Measurements from ENCODE around the gene PDZK1IP1.

The PDZK1IP1 gene

DNA sequence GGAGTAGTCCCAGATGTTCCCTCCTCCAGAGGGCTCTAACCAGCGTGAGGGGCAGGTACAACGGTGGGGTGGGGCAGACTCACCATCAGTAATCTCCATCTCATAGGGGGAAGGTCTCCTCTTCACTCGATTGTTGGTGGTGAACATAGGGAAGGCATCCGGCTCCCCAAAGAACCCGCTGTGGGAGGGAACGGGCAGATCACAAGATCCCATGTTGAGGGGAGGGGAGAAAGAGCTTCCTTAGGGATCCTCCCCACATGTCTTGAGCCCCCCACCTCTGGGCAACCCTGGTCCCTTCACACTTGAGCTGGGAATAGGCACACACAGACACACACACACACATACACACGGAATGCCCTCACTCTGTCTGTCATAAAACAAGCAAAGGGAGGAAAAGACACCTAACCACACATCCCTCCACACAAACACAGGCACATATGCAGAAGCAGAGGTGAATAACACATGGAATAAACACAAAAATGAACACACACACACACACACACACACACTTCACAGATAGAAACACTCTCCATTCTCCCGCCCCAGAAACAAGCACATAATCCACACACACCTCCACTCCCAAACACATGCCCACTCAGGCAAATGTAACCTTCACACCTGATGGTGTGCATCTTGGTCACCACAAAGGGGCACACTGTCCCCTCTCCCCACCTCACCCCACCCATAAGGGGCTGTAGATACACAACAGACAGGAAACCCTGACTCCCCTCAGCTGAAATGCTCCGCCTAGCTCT lies 34.3 kb upstream of the PDZK1IP1 start:
- Histone ChIP-seq H3K27me3 (ENCODE audit: control insufficient read depth in 1 of 2, insufficient read depth in 2 of 2, low read length in 2 of 2) (peaks cover 64 to 74% of the 10 kb centered on the region in 2 donors), H3K4me3 (ENCODE audit: low read depth in 1 of 2, low read length in 2 of 2) (no peak overlapping the region)

DNA sequence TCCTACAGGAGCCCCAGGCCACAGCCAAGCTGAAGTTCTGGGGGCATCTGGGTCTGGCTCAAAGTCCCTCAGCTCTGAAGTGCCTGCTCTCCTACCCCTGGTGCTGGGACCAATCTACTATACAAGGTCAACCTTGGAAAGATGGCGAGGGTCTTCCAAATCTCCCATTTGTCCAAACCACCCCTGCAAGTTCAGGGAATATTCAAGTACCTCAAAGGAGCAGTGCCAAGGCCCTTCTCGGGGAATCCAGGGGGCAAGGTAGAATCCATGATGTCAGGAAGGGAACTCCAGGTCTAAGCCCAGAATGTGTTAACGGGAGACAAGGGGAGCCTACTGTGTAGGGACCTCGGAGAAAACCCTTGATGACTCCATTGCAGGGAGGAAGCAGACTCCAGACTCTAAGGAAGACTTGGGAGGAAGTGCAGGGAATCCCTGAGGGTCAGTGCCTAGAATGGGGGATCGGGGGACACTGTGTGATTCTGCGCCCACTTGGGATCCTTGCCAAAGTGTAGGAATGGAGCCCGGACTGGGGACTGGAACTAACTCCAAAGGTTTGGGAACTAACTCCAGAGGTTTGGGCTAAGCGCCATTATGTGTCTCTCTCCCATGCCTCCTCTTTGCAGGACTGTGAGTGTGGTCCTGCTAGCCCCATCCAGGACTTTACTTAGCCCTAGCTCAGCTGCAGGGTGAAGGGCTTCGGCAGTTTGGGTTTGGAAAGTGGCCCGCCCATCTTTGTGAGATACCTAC lies 33.5 kb upstream of the PDZK1IP1 start:
- Histone ChIP-seq H3K9ac (ENCODE audit: low read depth in 1 of 2, low read length in 2 of 2) (no peak overlapping the region), H3K27me3 (ENCODE audit: control insufficient read depth in 1 of 2, insufficient read depth in 2 of 2, low read length in 2 of 2) (peaks cover 57 to 66% of the 10 kb centered on the region in 2 donors), H3K4me3 (ENCODE audit: low read depth in 1 of 2, low read length in 2 of 2) (no peak overlapping the region), H3K9me3 (ENCODE audit: control insufficient read depth in 1 of 2, low read length in 2 of 2) (no peaks in the 10 kb centered on the region), H3K27ac (ENCODE audit: low read depth, low read length) (no peak overlapping the region), H3K36me3 (ENCODE audit: control insufficient read depth in 1 of 2, insufficient read depth in 2 of 2, low read length in 2 of 2) (no peaks in the 10 kb centered on the region), H3K4me1 (ENCODE audit: control insufficient read depth in 1 of 2, insufficient read depth in 2 of 2, low read length in 2 of 2) (peaks cover 5 to 11% of the 10 kb centered on the region in 2 donors)

More for the DNA sequence above, 34.3 kb upstream of the PDZK1IP1 start:
- Histone ChIP-seq H3K36me3 (ENCODE audit: control insufficient read depth in 1 of 2, insufficient read depth in 2 of 2, low read length in 2 of 2) (no peaks in the 10 kb centered on the region), H3K9me3 (ENCODE audit: control insufficient read depth in 1 of 2, low read length in 2 of 2) (no peaks in the 10 kb centered on the region), H3K9ac (ENCODE audit: low read depth in 1 of 2, low read length in 2 of 2) (no peak overlapping the region), H3K27ac (ENCODE audit: low read depth, low read length) (no peak overlapping the region), H3K4me1 (ENCODE audit: control insufficient read depth in 1 of 2, insufficient read depth in 2 of 2, low read length in 2 of 2) (peaks cover 5 to 11% of the 10 kb centered on the region in 2 donors)

DNA sequence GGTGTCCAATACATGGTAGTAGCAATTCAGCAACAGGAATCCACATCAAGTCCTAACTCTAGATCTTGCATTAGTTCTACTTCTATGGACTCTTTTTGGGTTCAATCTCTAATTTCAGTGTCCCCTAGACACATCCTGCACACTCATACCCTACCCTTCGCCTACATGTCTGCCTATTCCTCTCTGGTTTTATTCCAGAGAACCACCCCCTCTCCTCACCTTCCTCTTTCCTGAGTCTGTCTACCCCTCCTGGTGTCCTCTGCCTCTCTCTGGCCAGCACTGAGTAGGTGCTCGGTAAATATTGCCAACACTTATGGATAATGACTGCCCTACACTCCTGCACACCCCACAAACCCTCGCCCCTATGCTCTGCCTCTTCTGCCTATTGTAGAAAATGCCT lies 32.6 kb upstream of the PDZK1IP1 start:
- Histone ChIP-seq H3K36me3 (ENCODE audit: control insufficient read depth in 1 of 2, insufficient read depth in 2 of 2, low read length in 2 of 2) (no peaks in the 10 kb centered on the region), H3K27ac (ENCODE audit: low read depth, low read length) (no peak overlapping the region), H3K4me1 (ENCODE audit: control insufficient read depth in 1 of 2, insufficient read depth in 2 of 2, low read length in 2 of 2) (peaks cover 5 to 11% of the 10 kb centered on the region in 2 donors), H3K9ac (ENCODE audit: low read depth in 1 of 2, low read length in 2 of 2) (no peak overlapping the region), H3K4me3 (ENCODE audit: low read depth in 1 of 2, low read length in 2 of 2) (no peak overlapping the region), H3K9me3 (ENCODE audit: control insufficient read depth in 1 of 2, low read length in 2 of 2) (no peaks in the 10 kb centered on the region), H3K27me3 (ENCODE audit: control insufficient read depth in 1 of 2, insufficient read depth in 2 of 2, low read length in 2 of 2) (peaks cover 49 to 57% of the 10 kb centered on the region in 2 donors)

DNA sequence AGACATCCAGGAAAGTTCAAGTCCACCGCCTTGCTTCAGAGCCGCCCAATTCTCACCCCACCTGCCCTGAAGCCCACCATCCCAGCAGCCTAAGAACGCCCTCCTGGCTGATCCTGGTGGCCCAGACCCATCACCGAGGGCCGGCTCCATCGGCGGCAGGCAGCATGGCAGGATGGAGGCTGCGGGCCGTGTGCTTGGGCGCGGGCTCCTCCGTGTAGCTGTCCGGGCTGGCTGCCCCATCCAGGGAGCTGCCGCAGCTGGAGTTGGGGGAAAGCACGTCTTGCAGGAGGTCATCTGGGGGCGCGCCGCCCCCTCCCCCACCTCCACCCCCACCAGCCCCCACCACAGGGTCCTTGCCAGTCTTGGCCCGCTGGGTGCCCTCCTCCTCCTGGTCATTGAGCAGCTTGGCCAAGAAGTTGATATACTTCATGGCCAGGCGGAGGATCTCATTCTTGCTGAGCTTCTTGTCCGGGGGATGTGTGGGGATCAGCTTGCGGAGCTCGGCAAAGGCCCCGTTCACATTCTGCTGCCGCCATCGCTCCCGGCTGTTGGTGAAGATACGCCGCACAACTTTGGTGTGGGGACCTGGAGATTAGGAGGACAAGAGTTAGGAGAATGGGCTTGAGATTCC lies 29.9 kb upstream of the PDZK1IP1 start:
- no peaks in the 10 kb centered on the region for H3K9me3 ChIP-seq (ENCODE audit: control insufficient read depth in 1 of 2, low read length in 2 of 2)
- H3K4me3 ChIP-seq (ENCODE audit: low read depth in 1 of 2, low read length in 2 of 2): no peak overlapping the region
- peaks cover 26 to 34% of the 10 kb centered on the region in 2 donors for H3K27me3 ChIP-seq (ENCODE audit: control insufficient read depth in 1 of 2, insufficient read depth in 2 of 2, low read length in 2 of 2)
- no peak overlapping the region for H3K27ac ChIP-seq (ENCODE audit: low read depth, low read length)
- H3K4me1 ChIP-seq (ENCODE audit: control insufficient read depth in 1 of 2, insufficient read depth in 2 of 2, low read length in 2 of 2): peaks cover 0 to under 1% of the 10 kb centered on the region in 2 donors
- no peaks in the 10 kb centered on the region for H3K36me3 ChIP-seq (ENCODE audit: control insufficient read depth in 1 of 2, insufficient read depth in 2 of 2, low read length in 2 of 2)
- no peak overlapping the region for H3K9ac ChIP-seq (ENCODE audit: low read depth in 1 of 2, low read length in 2 of 2)

DNA sequence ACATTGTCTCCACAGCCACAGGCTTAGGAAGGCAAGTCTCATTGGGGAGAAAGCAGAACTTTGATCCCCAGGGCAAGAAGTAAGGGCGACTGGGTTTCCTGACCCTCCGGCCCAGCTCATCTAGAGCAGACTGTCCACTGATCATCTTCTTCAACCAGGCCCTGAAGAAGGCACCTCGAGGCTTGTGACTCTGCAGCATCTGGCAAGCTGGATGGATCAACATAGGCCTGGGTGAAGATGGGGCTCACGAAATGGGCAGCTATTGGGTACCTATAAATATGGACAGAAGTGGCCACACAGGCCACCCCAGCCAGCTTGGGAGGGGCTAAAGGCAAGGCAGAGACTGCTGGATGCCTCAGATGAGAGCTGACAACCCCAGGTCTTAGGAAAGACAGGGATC lies 29.2 kb upstream of the PDZK1IP1 start:
- no peaks in the 10 kb centered on the region for H3K4me1 ChIP-seq (ENCODE audit: control insufficient read depth in 1 of 2, insufficient read depth in 2 of 2, low read length in 2 of 2)
- H3K27ac ChIP-seq (ENCODE audit: low read depth, low read length): no peak overlapping the region
- H3K9me3 ChIP-seq (ENCODE audit: control insufficient read depth in 1 of 2, low read length in 2 of 2): no peaks in the 10 kb centered on the region
- no peak overlapping the region for H3K9ac ChIP-seq (ENCODE audit: low read depth in 1 of 2, low read length in 2 of 2)
- no peak overlapping the region for H3K4me3 ChIP-seq (ENCODE audit: low read depth in 1 of 2, low read length in 2 of 2)
- H3K27me3 ChIP-seq (ENCODE audit: control insufficient read depth in 1 of 2, insufficient read depth in 2 of 2, low read length in 2 of 2): peaks cover 19 to 27% of the 10 kb centered on the region in 2 donors
- H3K36me3 ChIP-seq (ENCODE audit: control insufficient read depth in 1 of 2, insufficient read depth in 2 of 2, low read length in 2 of 2): no peaks in the 10 kb centered on the region

DNA sequence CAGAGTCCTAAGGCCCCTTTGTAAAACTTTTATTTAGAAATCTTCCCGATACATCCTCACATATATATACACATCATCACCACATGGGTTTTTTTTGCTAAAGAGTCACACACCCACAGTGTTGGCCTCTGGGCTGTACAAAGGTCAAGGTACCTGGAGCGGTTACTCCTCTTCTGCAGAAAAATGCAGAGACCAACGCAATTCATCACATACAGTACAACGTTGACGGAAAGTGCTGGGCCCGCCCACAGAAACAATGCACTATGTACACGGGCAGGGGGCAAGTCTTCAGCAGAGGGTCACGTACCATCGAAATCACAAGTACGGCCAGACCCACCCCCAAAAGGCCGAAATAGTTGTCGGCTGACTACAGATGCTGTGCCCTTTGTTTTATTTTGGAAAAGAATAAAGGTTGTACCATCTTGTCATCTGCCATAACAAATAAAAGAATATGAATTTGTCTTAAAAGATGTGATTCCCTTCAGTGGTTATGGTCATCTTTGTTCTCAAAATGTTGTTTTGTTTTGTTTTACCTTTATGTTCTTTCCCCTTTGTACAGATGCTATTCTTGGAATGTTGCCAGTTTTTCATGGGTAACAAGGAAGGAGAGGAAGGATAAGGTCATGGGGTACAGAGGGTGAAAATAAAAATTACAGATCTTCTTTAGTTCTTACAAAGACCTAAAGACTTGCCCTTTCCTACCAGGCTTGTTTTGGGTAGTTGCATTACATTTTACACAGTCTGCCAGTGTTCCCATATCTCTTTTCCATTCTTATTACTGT lies 26.6 kb upstream of the PDZK1IP1 start:
- Histone ChIP-seq H3K36me3 (ENCODE audit: control insufficient read depth in 1 of 2, insufficient read depth in 2 of 2, low read length in 2 of 2) (no peaks in the 10 kb centered on the region), H3K9me3 (ENCODE audit: control insufficient read depth in 1 of 2, low read length in 2 of 2) (no peaks in the 10 kb centered on the region), H3K4me1 (ENCODE audit: control insufficient read depth in 1 of 2, insufficient read depth in 2 of 2, low read length in 2 of 2) (peaks cover 0 to 2% of the 10 kb centered on the region in 2 donors), H3K9ac (ENCODE audit: low read depth in 1 of 2, low read length in 2 of 2) (no peak overlapping the region), H3K4me3 (ENCODE audit: low read depth in 1 of 2, low read length in 2 of 2) (no peak overlapping the region), H3K27me3 (ENCODE audit: control insufficient read depth in 1 of 2, insufficient read depth in 2 of 2, low read length in 2 of 2) (peaks cover 0 to 3% of the 10 kb centered on the region in 2 donors), H3K27ac (ENCODE audit: low read depth, low read length) (no peak overlapping the region)

DNA sequence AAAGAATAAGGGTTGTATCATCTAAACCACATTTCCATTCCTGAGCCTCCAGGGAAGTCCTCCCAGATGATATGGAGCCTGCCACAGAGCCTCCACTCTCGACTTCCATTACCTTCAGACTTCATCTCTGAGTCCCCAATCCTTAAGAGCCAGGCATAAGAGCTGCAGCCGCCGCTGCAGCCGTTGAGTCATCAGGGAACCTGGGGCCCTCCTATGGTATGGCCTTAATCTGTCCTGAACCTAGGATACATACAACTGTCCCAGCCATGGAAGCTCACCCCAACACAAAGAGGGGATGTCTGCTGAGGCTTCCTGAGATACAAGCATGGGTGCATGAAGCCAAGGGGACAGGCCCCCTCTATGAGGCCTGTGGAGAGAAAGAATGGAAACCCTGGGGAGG lies 25.9 kb upstream of the PDZK1IP1 start:
- Histone ChIP-seq H3K4me1 (ENCODE audit: control insufficient read depth in 1 of 2, insufficient read depth in 2 of 2, low read length in 2 of 2) (peaks cover 0 to 4% of the 10 kb centered on the region in 2 donors), H3K27ac (ENCODE audit: low read depth, low read length) (no peak overlapping the region), H3K36me3 (ENCODE audit: control insufficient read depth in 1 of 2, insufficient read depth in 2 of 2, low read length in 2 of 2) (no peaks in the 10 kb centered on the region), H3K9ac (ENCODE audit: low read depth in 1 of 2, low read length in 2 of 2) (no peak overlapping the region), H3K27me3 (ENCODE audit: control insufficient read depth in 1 of 2, insufficient read depth in 2 of 2, low read length in 2 of 2) (no peaks in the 10 kb centered on the region), H3K9me3 (ENCODE audit: control insufficient read depth in 1 of 2, low read length in 2 of 2) (no peaks in the 10 kb centered on the region), H3K4me3 (ENCODE audit: low read depth in 1 of 2, low read length in 2 of 2) (no peak overlapping the region)

DNA sequence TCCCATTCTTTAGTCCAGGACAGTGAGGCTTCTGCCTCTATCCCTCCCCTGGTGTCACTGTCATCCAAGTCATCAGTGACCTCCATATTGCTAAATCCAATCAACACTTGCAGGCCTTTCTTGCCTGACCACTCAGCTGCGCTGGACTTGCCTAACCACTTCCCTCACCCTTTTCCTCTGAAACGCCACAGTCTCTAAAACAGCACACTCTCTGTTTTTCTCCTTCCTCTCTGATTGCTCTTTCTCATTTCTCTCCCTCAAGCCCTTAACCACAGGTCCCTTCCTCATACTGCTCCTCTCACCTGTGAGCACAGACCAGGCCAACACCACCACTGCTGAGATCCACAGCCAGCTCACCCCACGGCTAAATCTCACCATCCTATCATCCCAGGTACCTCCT lies 24.7 kb upstream of the PDZK1IP1 start:
- no peaks in the 10 kb centered on the region for H3K36me3 ChIP-seq (ENCODE audit: control insufficient read depth in 1 of 2, insufficient read depth in 2 of 2, low read length in 2 of 2)

DNA sequence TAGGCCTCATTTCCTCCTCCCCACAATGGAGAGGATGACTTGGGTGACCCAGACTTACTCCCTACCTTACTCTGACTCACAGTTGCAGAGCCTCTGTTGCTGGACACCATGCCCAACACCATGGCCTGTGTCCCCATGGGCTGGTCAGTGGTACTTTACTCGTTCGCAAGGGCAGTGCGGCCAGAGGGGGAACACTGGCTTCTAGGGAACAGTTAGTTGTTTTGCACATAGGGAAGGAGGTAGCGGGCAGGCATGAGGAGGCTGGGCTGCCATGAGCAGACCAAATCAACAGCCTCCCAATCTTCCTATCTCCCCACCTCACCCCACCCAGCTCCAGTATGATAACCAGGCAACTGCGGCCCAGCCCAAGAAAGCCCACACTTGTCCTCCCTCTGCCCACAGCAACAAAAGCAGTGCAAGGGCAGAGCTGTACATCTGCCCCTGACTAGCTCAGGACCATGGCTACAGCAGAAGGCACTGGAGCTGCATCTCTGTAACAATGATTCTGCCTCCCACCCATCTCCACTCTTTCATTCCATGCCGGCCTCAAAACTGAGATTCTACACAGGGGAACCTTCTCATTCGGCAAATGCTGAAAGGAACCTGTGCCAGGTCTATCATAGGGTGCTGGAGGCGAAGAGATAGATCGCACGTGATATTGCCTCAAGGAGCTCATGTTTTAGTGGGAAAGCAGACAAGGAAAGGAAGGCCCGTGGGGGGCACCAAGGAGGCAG lies 23.6 kb upstream of the PDZK1IP1 start:
- H3K4me3 ChIP-seq (ENCODE audit: low read depth in 1 of 2, low read length in 2 of 2): no peak overlapping the region
- H3K9ac ChIP-seq (ENCODE audit: low read depth in 1 of 2, low read length in 2 of 2): no peak overlapping the region
- H3K27me3 ChIP-seq (ENCODE audit: control insufficient read depth in 1 of 2, insufficient read depth in 2 of 2, low read length in 2 of 2): no peaks in the 10 kb centered on the region
- no peaks in the 10 kb centered on the region for H3K9me3 ChIP-seq (ENCODE audit: control insufficient read depth in 1 of 2, low read length in 2 of 2)
- H3K36me3 ChIP-seq (ENCODE audit: control insufficient read depth in 1 of 2, insufficient read depth in 2 of 2, low read length in 2 of 2): no peaks in the 10 kb centered on the region
- peaks cover 0 to 4% of the 10 kb centered on the region in 2 donors for H3K4me1 ChIP-seq (ENCODE audit: control insufficient read depth in 1 of 2, insufficient read depth in 2 of 2, low read length in 2 of 2)
- H3K27ac ChIP-seq (ENCODE audit: low read depth, low read length): no peak overlapping the region

More for the DNA sequence above, 24.7 kb upstream of the PDZK1IP1 start:
- no peak overlapping the region for H3K27ac ChIP-seq (ENCODE audit: low read depth, low read length)
- H3K4me3 ChIP-seq (ENCODE audit: low read depth in 1 of 2, low read length in 2 of 2): no peak overlapping the region
- H3K4me1 ChIP-seq (ENCODE audit: control insufficient read depth in 1 of 2, insufficient read depth in 2 of 2, low read length in 2 of 2): peaks cover 0 to 4% of the 10 kb centered on the region in 2 donors
- H3K9me3 ChIP-seq (ENCODE audit: control insufficient read depth in 1 of 2, low read length in 2 of 2): no peaks in the 10 kb centered on the region
- H3K9ac ChIP-seq (ENCODE audit: low read depth in 1 of 2, low read length in 2 of 2): no peak overlapping the region
- H3K27me3 ChIP-seq (ENCODE audit: control insufficient read depth in 1 of 2, insufficient read depth in 2 of 2, low read length in 2 of 2): no peaks in the 10 kb centered on the region
